HepG2 (cell line): ENCODE data around the gene LRP1B. TPM values are rescaled to one million over a fixed set of nuclear protein-coding genes. Genes with fewer than 3 reads are reported as not detected.

Source experiments
- ATAC-seq: fragments of 200-7000 bp; cut with Tn5 transposase; 3 replicates; pipeline ENCODE4 v1.9.1; 2020; ENCODE audit warnings: mild to moderate bottlenecking, moderate library complexity
- BruUV-seq: library from RNA; stranded (reverse); fragments of 400-500 nt; replicated peaks from 2 replicates; lab custom pipeline; 2021; lab: Mats Ljungman, UMichigan
- CTCF ChIA-PET: fragments of 300-600 bp; formaldehyde crosslinking; extraction: SDS; loops from one replicate; lab custom pipeline; 2021; ENCODE audit warnings: low total read pairs, inconsistent platforms, low intra/inter-chr PET ratio; lab: Yijun Ruan, JAX
- POLR2A ChIA-PET: fragments of 350-600 bp; sonication (Branson Sonifier 250); formaldehyde crosslinking; loops from one replicate; lab custom pipeline; 2020; ENCODE audit warnings: antibody characterized with exemption, inconsistent platforms; lab: Yijun Ruan, JAX
- DNase-seq: peaks from one replicate; pipeline ENCODE4 v3.0.0-alpha.2; 2015; ENCODE audit warnings: low spot score
- FAIRE-seq: peaks from 3 replicates; lab custom pipeline; 2011; peaks lifted over from hg19 to GRCh38; lab: Jason Lieb, UNC
- H2AFZ ChIP-seq: one replicate; pipeline ENCODE4 v1.6.1; 2011; ENCODE audit warnings: low read length, inconsistent platforms
- H3K27ac ChIP-seq: fragments of 300-600 bp; 3 replicates; pipeline ENCODE4 v1.8.0; 2011; ENCODE audit warnings: mixed run types, mild to moderate bottlenecking, mixed read lengths, low read length, inconsistent platforms; ENCODE audit not compliant: insufficient read depth; ENCODE audit errors: extremely low read length
- H3K27me3 ChIP-seq, 2 experiments: fragments of 200-600 bp in 1 of 2; 2 replicates in 1 of 2; 3 replicates in 1 of 2; pipeline versions ENCODE4 v1.6.0 to v1.8.0; 2011; ENCODE audit warnings: low read length in 2 of 2, mild to moderate bottlenecking in 2 of 2, moderate library complexity in 2 of 2, inconsistent platforms in 1 of 2; ENCODE audit not compliant: insufficient read depth in 2 of 2, control insufficient read depth in 1 of 2
- H3K36me3 ChIP-seq, 2 experiments: fragments of 200-600 bp in 1 of 2; replicated peaks in 1 of 2; 2 replicates in 1 of 2; 3 replicates in 1 of 2; pipeline versions ENCODE4 v1.5.1 to v1.8.0; 2011; ENCODE audit warnings: low read length in 2 of 2, inconsistent platforms in 1 of 2; ENCODE audit not compliant: insufficient read depth in 2 of 2, control insufficient read depth in 1 of 2
- H3K4me1 ChIP-seq: 2 replicates; pipeline ENCODE4 v1.5.1; 2012; ENCODE audit warnings: low read length, inconsistent platforms; ENCODE audit not compliant: insufficient read depth
- H3K4me2 ChIP-seq: 2 replicates; pipeline ENCODE4 v1.6.0; 2011; ENCODE audit warnings: low read depth, low read length, inconsistent platforms
- H3K4me3 ChIP-seq, 3 experiments: fragments of 200-600 bp in 1 of 3; sonication (generic), shearing (Covaris generic) in 1 of 3; replicated peaks in 1 of 3; 2 replicates each; pipeline ENCODE4 v1.5.1; 2011 to 2016; ENCODE audit warnings: low read length in 3 of 3, inconsistent platforms in 2 of 3, low read depth in 2 of 3, mild to moderate bottlenecking in 2 of 3, control low read depth in 1 of 3, mixed read lengths in 1 of 3; ENCODE audit not compliant: insufficient read depth in 1 of 3
- H3K79me2 ChIP-seq: one replicate; pipeline ENCODE4 v1.6.1; 2011; ENCODE audit warnings: low read length, inconsistent platforms; ENCODE audit not compliant: insufficient read depth
- H3K9ac ChIP-seq: 2 replicates; pipeline ENCODE4 v1.6.0; 2011; ENCODE audit warnings: mild to moderate bottlenecking, low read depth, low read length, inconsistent platforms; ENCODE audit not compliant: insufficient read depth
- H3K9me3 ChIP-seq: 2 replicates; pipeline ENCODE4 v1.5.1; 2012; ENCODE audit warnings: mild to moderate bottlenecking, low read length
- H4K20me1 ChIP-seq: 2 replicates; pipeline ENCODE4 v1.6.0; 2011; ENCODE audit warnings: inconsistent platforms, mild to moderate bottlenecking, low read length, moderate library complexity; ENCODE audit not compliant: insufficient read depth
- ARNT ChIP-seq: fragments of 450-650 bp; IDR thresholded peaks from 2 replicates; pipeline ENCODE4 v1.6.1; 2017
- ARNTL ChIP-seq: sonication (generic); formaldehyde crosslinking; IDR thresholded peaks from 2 replicates; pipeline ENCODE4 v1.4.0; 2020; ENCODE audit warnings: mild to moderate bottlenecking, missing genetic modification reagents
- MAFF ChIP-seq: IDR thresholded peaks from 2 replicates; pipeline ENCODE4 v1.6.1; 2011; ENCODE audit warnings: low read depth, low read length, improper control_type of control experiment
- MAFK ChIP-seq, 2 experiments: IDR thresholded peaks in 1 of 2; conservative IDR thresholded peaks in 1 of 2; 2 replicates each; pipeline ENCODE4 v1.6.1; 2011; ENCODE audit warnings: improper control_type of control experiment in 2 of 2, low read length in 2 of 2
- NFIC ChIP-seq: IDR thresholded peaks from 2 replicates; pipeline ENCODE4 v1.6.1; 2012; ENCODE audit warnings: mild to moderate bottlenecking, low read length, inconsistent platforms
- NFKB2 ChIP-seq: sonication (generic); formaldehyde crosslinking; IDR thresholded peaks from 2 replicates; pipeline ENCODE4 v1.4.0; 2020; ENCODE audit warnings: missing genetic modification reagents, borderline replicate concordance
- SMC3 ChIP-seq: IDR thresholded peaks from 2 replicates; pipeline ENCODE4 v1.6.1; 2011; ENCODE audit warnings: low read length, improper control_type of control experiment
- ZFP41 ChIP-seq: sonication (generic); formaldehyde crosslinking; IDR thresholded peaks from 2 replicates; pipeline ENCODE4 v1.4.0; 2020; ENCODE audit warnings: mild to moderate bottlenecking, missing genetic modification reagents, borderline replicate concordance
- ZNF10 ChIP-seq: sonication (generic); formaldehyde crosslinking; IDR thresholded peaks from 2 replicates; pipeline ENCODE4 v1.4.0; 2020; ENCODE audit warnings: mild to moderate bottlenecking, low read depth, missing genetic modification reagents, borderline replicate concordance
- ZNF235 ChIP-seq: sonication (generic); formaldehyde crosslinking; IDR thresholded peaks from 2 replicates; pipeline ENCODE4 v1.8.1; 2023; ENCODE audit warnings: mild to moderate bottlenecking, missing genetic modification reagents, borderline replicate concordance
- ZNF572 ChIP-seq: sonication (generic); formaldehyde crosslinking; IDR thresholded peaks from 2 replicates; pipeline ENCODE4 v1.5.1; 2020; ENCODE audit warnings: mild to moderate bottlenecking, missing genetic modification reagents
- ZSCAN12 ChIP-seq: sonication (generic); formaldehyde crosslinking; IDR thresholded peaks from 2 replicates; pipeline ENCODE4 v1.9.0; 2021; ENCODE audit warnings: mild to moderate bottlenecking, missing genetic modification reagents
- ZZZ3 ChIP-seq: sonication (generic); formaldehyde crosslinking; IDR thresholded peaks from 2 replicates; pipeline ENCODE4 v1.4.0; 2020; ENCODE audit warnings: missing genetic modification reagents, mild to moderate bottlenecking, borderline replicate concordance
- WGBS: methylation state at CpG from one replicate; pipeline ENCODE4 v1.1.6; 2017; ENCODE audit warnings: low lambda C conversion rate; 5-methylcytosine and 5-hydroxymethylcytosine counted together
- in situ Hi-C: cut with HindIII; loops from 2 replicates; pipeline ENCODE4 v1.10.0; 2017; ENCODE audit warnings: low pct_unique_long_range_greater_than_20kb; ENCODE audit not compliant: extremely low pct_ligation_motif_present
- intact Hi-C: fragments of 100-400 bp; cut with micrococcal nuclease; formaldehyde crosslinking; loops from one replicate; pipeline ENCODE4 v1.10.0; 2022; ENCODE audit not compliant: unreplicated experiment
- polyA plus RNA-seq, 8 experiments: library from polyadenylated mRNA; depleted of rRNA in 3 of 8; stranded (reverse) in 7 of 8; unstranded in 1 of 8; fragments of >200 nt; fragmentation: Illumina TruSeq in 4 of 8; extraction: Trizol in 4 of 8; gene quantifications; 2 replicates each; pipeline versions ENCODE4 v1.2.1 to v1.2.3, GENCODE V29; 2011 to 2016; ENCODE audit warnings: low read depth in 4 of 8, missing spikeins in 1 of 8, mixed read lengths in 1 of 8; ENCODE audit not compliant: insufficient read depth in 1 of 8
- total RNA-seq, 5 experiments: library from RNA; depleted of rRNA; stranded (reverse); fragments of >200 nt; fragmentation: Illumina TruSeq; extraction: Trizol; gene quantifications; 2 replicates each; pipeline ENCODE4 v1.2.3, GENCODE V29; 2016; ENCODE audit warnings: low read depth in 1 of 5
- TF ChIP-seq, protein P1 (sequence below): sonication (generic); formaldehyde crosslinking; conservative IDR thresholded peaks from 2 replicates; pipeline ENCODE4 v1.8.0; 2022; ENCODE audit warnings: low read depth, missing genetic modification reagents
- TF ChIP-seq, protein P2 (sequence below): sonication (generic); formaldehyde crosslinking; IDR thresholded peaks from 2 replicates; pipeline ENCODE4 v1.8.1; 2023; ENCODE audit warnings: missing genetic modification reagents, mild to moderate bottlenecking, borderline replicate concordance
- TF ChIP-seq, protein P3 (sequence below): sonication (generic); formaldehyde crosslinking; IDR thresholded peaks from one replicate; pipeline ENCODE4 v1.5.1; 2020; ENCODE audit warnings: mild to moderate bottlenecking, missing genetic modification reagents; ENCODE audit errors: not compliant biosample characterization

Gene LRP1B
- total and polyA plus RNA-seq, 2 of the 13 experiments (the other 11 are each of a cell fraction or from before 2014, with no cell fraction given), result 0.04 TPM; not detected in 1

DNA sequence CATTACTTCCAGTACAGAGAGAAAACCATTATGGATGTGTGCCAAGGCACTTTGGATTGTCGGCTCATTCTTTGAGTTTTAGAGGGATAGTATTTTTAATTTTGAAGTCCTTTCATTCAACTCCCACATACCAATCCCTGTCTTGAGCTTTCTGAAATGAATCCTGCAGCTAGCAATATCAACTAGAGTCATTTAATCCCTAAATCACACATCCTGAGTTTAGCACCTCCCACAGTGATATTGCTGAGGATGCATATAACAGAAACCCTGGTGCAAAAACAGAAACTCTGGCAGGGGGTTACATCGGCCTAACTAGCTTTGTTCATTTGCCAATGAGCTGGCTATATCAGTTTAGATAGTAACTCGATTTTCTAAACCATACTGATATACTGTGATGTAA lies 427.3 kb downstream of the LRP1B start:
- no peaks in the 10 kb centered on the region for H4K20me1 ChIP-seq
- no peaks in the 10 kb centered on the region for H3K9me3 ChIP-seq
- H3K27ac ChIP-seq, result no peak overlapping the region
- no peak overlapping the region for H3K9ac ChIP-seq
- intact Hi-C loops (loop anchor here (5.0 kb wide), 1 partner anchor 1974 kb away; no protein-coding TSS in a partner anchor), in situ Hi-C loops (no loop called here)
- under 1% methylated on average over 3 of the region's 3 CpGs for WGBS
- DNase-seq, result no peak
- no peak overlapping the region for H3K4me3 ChIP-seq
- H3K4me2 ChIP-seq, result no peak overlapping the region
- H2AFZ ChIP-seq, result no peak overlapping the region
- ChIA-PET POLR2A (no interaction called here), CTCF (no interaction called here)
- H3K79me2 ChIP-seq, result no peaks in the 10 kb centered on the region
- no peaks in the 10 kb centered on the region for H3K27me3 ChIP-seq
- no peaks in the 10 kb centered on the region for H3K36me3 ChIP-seq
- H3K4me1 ChIP-seq, result no peaks in the 10 kb centered on the region
- no peak for ATAC-seq
- no peak for FAIRE-seq
- BruUV-seq, result no TSS peak
- TF ChIP-seq ZZZ3 (CRISPR knock-in tag) (no peak), ARNT (no peak), ZFP41 (CRISPR knock-in tag) (no peak), ZNF572 (no peak), NFKB2 (CRISPR knock-in tag) (no peak), ZSCAN12 (CRISPR knock-in tag) (no peak), ZNF10 (CRISPR knock-in tag) (no peak), ARNTL (CRISPR knock-in tag) (no peak), MAFF (peak; percentile 35; the same call in 1 of the 2 replicates), NFIC (no peak), ZNF235 (CRISPR knock-in tag) (no peak), MAFK (conservative IDR thresholded peaks at IDR 0.05 in 1 of 2, IDR thresholded peaks at IDR 0.05 in 1 of 2; ENCODE audit: low read length in 2 of 2) (peak; percentile 46 to 61), SMC3 (no peak)
- TF ChIP-seq, protein P1, sequence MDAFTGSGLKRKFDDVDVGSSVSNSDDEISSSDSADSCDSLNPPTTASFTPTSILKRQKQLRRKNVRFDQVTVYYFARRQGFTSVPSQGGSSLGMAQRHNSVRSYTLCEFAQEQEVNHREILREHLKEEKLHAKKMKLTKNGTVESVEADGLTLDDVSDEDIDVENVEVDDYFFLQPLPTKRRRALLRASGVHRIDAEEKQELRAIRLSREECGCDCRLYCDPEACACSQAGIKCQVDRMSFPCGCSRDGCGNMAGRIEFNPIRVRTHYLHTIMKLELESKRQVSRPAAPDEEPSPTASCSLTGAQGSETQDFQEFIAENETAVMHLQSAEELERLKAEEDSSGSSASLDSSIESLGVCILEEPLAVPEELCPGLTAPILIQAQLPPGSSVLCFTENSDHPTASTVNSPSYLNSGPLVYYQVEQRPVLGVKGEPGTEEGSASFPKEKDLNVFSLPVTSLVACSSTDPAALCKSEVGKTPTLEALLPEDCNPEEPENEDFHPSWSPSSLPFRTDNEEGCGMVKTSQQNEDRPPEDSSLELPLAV (CRISPR knock-in tag), result no peak
- TF ChIP-seq, protein P2, sequence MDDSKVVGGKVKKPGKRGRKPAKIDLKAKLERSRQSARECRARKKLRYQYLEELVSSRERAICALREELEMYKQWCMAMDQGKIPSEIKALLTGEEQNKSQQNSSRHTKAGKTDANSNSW (CRISPR knock-in tag), result no peak
- TF ChIP-seq, protein P3, sequence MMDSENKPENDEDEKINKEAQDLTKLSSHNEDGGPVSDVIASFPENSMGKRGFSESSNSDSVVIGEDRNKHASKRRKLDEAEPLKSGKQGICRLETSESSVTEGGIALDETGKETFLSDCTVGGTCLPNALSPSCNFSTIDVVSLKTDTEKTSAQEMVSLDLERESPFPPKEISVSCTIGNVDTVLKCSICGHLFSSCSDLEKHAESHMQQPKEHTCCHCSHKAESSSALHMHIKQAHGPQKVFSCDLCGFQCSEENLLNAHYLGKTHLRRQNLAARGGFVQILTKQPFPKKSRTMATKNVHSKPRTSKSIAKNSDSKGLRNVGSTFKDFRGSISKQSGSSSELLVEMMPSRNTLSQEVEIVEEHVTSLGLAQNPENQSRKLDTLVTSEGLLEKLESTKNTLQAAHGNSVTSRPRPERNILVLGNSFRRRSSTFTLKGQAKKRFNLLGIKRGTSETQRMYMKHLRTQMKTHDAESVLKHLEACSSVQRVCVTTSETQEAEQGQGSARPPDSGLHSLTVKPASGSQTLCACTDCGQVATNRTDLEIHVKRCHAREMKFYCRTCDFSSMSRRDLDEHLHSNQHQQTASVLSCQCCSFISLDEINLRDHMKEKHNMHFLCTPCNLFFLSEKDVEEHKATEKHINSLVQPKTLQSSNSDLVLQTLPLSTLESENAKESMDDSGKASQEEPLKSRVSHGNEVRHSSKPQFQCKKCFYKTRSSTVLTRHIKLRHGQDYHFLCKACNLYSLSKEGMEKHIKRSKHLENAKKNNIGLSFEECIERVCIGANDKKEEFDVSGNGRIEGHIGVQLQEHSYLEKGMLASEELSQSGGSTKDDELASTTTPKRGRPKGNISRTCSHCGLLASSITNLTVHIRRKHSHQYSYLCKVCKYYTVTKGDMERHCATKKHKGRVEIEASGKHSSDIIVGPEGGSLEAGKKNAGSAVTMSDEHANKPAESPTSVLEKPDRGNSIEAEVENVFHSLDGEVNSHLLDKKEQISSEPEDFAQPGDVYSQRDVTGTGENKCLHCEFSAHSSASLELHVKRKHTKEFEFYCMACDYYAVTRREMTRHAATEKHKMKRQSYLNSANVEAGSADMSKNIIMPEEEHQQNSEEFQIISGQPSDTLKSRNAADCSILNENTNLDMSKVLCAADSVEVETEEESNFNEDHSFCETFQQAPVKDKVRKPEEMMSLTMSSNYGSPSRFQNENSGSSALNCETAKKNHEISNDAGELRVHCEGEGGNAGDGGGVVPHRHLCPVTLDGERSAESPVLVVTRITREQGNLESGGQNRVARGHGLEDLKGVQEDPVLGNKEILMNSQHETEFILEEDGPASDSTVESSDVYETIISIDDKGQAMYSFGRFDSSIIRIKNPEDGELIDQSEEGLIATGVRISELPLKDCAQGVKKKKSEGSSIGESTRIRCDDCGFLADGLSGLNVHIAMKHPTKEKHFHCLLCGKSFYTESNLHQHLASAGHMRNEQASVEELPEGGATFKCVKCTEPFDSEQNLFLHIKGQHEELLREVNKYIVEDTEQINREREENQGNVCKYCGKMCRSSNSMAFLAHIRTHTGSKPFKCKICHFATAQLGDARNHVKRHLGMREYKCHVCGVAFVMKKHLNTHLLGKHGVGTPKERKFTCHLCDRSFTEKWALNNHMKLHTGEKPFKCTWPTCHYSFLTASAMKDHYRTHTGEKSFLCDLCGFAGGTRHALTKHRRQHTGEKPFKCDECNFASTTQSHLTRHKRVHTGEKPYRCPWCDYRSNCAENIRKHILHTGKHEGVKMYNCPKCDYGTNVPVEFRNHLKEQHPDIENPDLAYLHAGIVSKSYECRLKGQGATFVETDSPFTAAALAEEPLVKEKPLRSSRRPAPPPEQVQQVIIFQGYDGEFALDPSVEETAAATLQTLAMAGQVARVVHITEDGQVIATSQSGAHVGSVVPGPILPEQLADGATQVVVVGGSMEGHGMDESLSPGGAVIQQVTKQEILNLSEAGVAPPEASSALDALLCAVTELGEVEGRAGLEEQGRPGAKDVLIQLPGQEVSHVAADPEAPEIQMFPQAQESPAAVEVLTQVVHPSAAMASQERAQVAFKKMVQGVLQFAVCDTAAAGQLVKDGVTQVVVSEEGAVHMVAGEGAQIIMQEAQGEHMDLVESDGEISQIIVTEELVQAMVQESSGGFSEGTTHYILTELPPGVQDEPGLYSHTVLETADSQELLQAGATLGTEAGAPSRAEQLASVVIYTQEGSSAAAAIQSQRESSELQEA (CRISPR knock-in tag), result no peak
